Stimulated activated CD4-positive, alpha-beta T cell treated with anti-CD3 and anti-CD28 coated beads, Interleukin-2, amount 100 ng/mL, for 4 hours (primary cell): ENCODE data around the gene OR51A2.
"Not testable (repeated sequence)": the region's sequence is repeated elsewhere in the genome, so short reads cannot be mapped to it uniquely, and the experiment has no call there.

Experiments
- DNase-seq: peaks from one replicate; pipeline ENCODE4 v3.0.0-alpha.2; 2020; ENCODE audit warnings: low read depth

OR51A2 gene

GRCh38 chr11:4955613-4956012 lies at the start of gene OR51A2:
Gene OR51A2, minus strand, starts transcription at chr11:4955713. Its CDS starts 0 bp downstream, at chr11:4955713.
- not testable (repeated sequence) for DNase-seq

- no peak for DNase-seq
These were observed 49.1 kb upstream of the OR51A2 start for GRCh38 chr11:5004424-5005274.

DNA sequence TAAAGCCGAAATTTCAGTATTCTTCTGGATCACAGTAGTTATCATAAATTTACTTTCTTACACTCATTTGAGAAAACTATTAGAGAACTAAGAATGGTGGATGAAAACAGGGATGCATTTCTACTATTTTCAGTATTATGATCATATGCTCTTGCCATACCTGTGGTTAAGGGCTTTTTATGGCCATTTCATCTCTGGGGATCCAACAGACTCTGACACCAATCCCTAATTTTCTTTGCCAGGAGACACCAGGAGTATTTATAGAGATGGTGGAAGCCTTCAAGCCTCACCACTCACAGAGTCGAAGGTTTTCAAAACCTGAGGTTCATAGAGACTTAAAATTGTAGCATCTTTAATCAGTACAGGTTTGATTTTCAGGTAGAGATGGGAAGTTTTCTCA lies 39.0 kb upstream of the OR51A2 start, which contains the start of gene OR51L1:
Gene OR51L1, plus strand, starts transcription at position 301 of the 400 bp plus-strand sequence. CDS start 4,132 bp downstream, outside the sequence.
- DNase-seq: no peak

GRCh38 chr11:4991060-4991459 lies 35.5 kb upstream of the OR51A2 start:
- no peak for DNase-seq

- no peak for DNase-seq
These were observed 28.3 kb upstream of the OR51A2 start for GRCh38 chr11:4983841-4984240.

DNA sequence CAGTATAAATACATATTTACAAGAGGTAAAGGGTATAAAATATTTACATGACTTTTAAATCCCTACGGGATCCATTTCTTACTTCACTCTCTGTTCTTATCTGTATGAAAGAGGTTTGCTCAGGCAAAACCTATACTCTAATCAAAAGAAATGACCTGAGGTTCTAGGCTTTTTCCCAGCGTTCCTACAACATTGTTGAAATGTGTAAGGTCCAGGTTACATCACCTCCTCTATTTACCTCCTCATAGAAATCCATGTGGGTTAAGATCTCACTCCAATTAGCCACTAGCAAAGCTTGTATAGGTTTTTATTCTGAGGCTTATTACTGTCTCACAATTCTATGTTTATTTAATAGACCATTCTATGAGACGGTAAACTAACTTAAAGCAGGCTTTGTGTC lies 27.2 kb upstream of the OR51A2 start:
- no peak for DNase-seq

DNA sequence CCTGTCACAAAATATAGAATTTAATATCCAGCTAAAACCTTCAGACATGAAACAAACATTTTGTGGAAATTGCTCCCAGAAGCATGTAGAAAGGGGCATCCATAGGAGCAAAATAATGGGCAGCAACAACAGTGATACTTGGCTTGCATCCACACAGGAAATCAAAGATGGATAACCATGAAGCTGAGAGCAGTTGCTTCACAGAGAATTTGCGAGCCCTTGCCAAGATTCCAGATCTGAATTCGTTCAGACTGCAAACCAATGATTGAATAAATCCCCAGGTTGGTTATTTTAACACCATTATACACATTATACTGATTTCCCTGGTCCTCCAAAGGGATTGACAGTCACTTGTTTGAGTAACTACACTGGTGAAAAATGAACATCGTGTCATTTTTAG lies 23.5 kb upstream of the OR51A2 start:
- no peak for DNase-seq

GRCh38 chr11:4975436-4975835 lies 19.9 kb upstream of the OR51A2 start:
- no peak for DNase-seq

DNA sequence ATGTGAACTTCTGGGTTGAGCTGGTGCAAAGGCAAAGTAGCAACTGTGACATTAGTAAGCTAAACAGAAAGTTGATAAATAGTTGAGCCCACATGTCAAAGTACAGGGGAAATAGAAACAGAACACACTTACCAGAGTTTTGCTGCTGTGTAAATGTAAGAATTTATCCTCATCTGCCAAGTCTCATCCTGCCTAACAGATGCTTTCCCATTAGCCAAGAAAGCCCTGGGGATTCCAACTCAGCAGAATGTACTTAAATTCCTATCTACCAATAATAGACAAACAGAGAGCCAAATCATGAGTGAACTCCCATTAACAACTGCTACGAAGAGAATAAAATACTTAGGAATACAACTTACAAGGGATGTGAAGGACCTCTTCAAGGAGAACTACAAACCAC lies 7.3 kb upstream of the OR51A2 start:
- DNase-seq: no peak

DNA sequence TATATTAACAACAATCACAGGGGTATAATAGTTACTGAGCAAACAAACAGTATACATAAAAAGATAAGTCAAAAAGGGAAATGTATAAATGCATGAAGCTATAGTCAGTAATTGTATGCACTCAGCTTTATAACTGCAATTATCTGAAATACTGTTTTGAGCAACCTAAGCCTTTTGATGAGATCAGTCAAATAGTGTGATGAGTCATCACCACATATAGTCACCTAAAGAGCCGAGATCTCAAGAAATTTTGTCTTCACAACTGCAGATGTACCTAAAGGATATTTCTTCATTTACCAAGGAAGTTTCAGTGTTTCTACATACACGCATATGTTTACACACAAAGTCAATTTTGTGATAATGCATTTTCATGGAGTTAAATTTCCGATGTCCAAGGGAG lies 5.4 kb upstream of the OR51A2 start:
- no peak for DNase-seq

DNA sequence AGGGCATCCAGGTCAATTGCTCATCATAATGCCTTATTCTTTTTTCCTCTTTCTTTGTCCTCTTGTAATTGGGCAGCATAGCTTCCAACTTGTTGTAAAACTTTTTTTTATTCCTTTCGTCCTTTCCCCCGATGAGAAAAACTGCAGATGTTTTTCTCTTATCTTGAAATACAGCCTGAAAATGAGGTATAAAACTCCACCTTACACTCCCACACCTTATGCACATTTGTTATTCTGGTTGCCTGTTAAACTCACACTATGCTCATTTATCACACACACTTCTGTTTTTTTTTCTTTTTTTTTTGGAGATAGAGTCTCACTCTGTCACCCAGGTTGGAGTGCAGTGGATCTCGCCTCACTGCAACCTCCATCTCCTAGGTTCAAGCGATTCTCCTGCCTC lies 1.9 kb upstream of the OR51A2 start:
- no peak for DNase-seq

DNA sequence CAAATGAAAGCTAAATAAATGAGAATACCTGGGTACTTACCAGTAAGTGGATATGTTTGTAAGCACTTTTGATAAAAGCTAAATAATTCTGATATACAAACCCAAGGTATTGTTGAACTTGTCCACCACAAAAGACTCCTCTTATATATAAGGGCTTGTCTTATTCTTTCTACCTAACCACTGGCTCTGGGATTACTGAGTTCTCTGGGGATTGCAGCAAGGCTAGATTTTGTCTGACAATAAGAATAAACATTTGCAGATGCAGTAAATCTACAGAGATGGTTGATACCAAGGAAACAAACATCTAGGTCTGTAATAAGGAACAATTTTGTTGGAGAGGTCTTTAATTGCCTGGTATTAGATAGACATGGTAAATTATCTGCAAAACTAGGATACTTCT lies 8.0 kb downstream of the OR51A2 start, which contains the start of gene OR51A4:
Gene OR51A4, minus strand, starts transcription at position 101 of the 400 bp plus-strand sequence. CDS start 505 bp downstream, outside the sequence.
- DNase-seq: no peak

GRCh38 chr11:4936745-4937144 lies 18.8 kb downstream of the OR51A2 start:
- DNase-seq: no peak

- DNase-seq: no peak
These were observed 22.8 kb downstream of the OR51A2 start for GRCh38 chr11:4932751-4933150.

DNA sequence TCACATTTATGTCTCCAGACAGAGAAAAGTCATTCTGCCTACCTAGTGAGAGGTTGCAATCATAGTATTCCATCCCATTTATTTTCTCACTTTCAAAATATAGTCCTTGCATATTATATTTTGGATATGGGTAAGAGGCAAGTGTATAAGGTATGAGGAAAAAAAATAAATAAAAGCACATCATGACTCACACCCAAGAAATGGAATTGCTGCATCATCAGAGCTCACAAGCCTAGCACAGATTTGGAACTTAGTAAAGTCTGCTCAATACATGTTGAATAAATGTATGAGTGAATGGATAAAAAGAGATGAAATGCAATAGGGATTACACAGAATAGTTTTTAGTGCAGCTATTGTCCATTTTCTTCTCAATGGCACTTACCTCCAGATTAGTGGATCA lies 28.9 kb downstream of the OR51A2 start:
- DNase-seq: no peak

GRCh38 chr11:4924239-4924638 lies 31.3 kb downstream of the OR51A2 start, which contains the start of gene OR51G1:
Gene OR51G1, minus strand, starts transcription at chr11:4924339. Its CDS starts 0 bp downstream, at chr11:4924339.
- DNase-seq: no peak

GRCh38 chr11:4922304-4922703 lies 33.2 kb downstream of the OR51A2 start:
- no peak for DNase-seq

- DNase-seq: no peak
These were observed 33.7 kb downstream of the OR51A2 start for GRCh38 chr11:4921796-4922195.

- DNase-seq: no peak
These were observed 36.3 kb downstream of the OR51A2 start, which contains the start of gene OR51G2 for GRCh38 chr11:4919250-4919649. Gene OR51G2, minus strand, starts transcription at chr11:4919350. Its CDS starts 3,687 bp downstream, at chr11:4915663.

GRCh38 chr11:4916581-4916980 lies 38.9 kb downstream of the OR51A2 start:
- no peak for DNase-seq
